GM23248 (cell line): ENCODE results near the gene LGI4.

Experiments
- EZH2 ChIP-seq: fragments of 200-600 bp; sonication (generic); IDR thresholded peaks from 2 replicates; pipeline ENCODE4 v1.6.1; 2018; ENCODE audit warnings: antibody characterized with exemption, mild to moderate bottlenecking; ENCODE audit not compliant: insufficient read depth, poor library complexity, severe bottlenecking
- EZH2phosphoT487 ChIP-seq: fragments of 200-600 bp; sonication (generic); IDR thresholded peaks from 2 replicates; pipeline ENCODE4 v1.6.1; 2018; ENCODE audit warnings: antibody characterized with exemption, moderate library complexity, mild to moderate bottlenecking, low read depth; ENCODE audit not compliant: insufficient read depth

- no peak for TF ChIP-seq EZH2
- no peak for TF ChIP-seq EZH2phosphoT487
Measured at GRCh38 chr19:35136231-35136630, 1.4 kb upstream of the LGI4 start.
